Peyer's patch (tissue), 4 donors: ENCODE data around the gene NEIL1.

Experiments used
- CTCF ChIP-seq, 6 experiments: fragments of 450-650 bp in 4 of 6; fragments of 200-600 bp in 2 of 6; sonication (generic) in 1 of 6; IDR thresholded peaks; one replicate each; pipeline ENCODE4 v1.5.1; 2017 to 2019; ENCODE audit warnings: antibody characterized with exemption in 6 of 6, mild to moderate bottlenecking in 3 of 6, moderate library complexity in 1 of 6
- POLR2A ChIP-seq, 2 donors: fragments of 450-650 bp; IDR thresholded peaks; one replicate each; pipeline ENCODE4 v1.5.1; 2017; ENCODE audit warnings: antibody characterized with exemption in 2 of 2, mild to moderate bottlenecking in 2 of 2, moderate library complexity in 2 of 2

DNA sequence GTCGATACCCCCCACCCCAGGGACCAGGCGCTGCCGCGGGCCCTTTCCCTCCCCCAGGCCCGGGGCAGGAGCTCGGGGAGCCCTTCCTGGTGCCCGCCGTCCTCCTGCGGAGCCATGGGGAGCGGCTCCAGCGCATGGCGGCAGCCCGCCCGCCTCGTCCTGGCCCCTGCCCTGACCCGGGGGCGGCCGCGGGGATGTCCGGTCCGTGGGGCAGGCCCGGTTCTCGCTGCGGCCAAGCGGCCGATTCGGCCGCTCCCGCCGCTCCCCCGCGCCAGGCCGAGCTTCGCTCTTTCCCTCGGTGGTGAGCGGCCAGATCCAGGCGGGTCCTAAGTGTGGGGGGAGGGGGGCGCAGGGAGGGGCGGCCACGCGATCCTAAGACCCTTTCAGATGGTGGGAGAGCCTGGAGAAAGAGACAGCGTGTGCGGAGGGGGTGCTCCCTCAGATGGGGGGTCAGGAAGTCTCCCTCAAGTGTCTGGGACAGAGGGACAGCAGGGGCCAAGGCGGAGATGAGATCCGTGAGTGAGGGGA lies 1.3 kb downstream of the NEIL1 start:
- TF ChIP-seq CTCF (IDR thresholded peaks at IDR 0.05) (no peak), POLR2A (IDR thresholded peaks at IDR 0.05) (no peak)
